ENCODE measurements around the gene AHSP. TPM values are rescaled to one million over a fixed set of nuclear protein-coding genes. Genes with fewer than 3 reads are reported as not detected.
A peak's percentile ranks its signal among the peaks of the same experiment; 100 is the strongest.
"Not testable (repeated sequence)": the region's sequence is repeated elsewhere in the genome, so short reads cannot be mapped to it uniquely, and the experiment has no call there.

AHSP gene
- total RNA-seq, 1 donor from 2014 or later, result not detected

- TF ChIP-seq, protein P1, sequence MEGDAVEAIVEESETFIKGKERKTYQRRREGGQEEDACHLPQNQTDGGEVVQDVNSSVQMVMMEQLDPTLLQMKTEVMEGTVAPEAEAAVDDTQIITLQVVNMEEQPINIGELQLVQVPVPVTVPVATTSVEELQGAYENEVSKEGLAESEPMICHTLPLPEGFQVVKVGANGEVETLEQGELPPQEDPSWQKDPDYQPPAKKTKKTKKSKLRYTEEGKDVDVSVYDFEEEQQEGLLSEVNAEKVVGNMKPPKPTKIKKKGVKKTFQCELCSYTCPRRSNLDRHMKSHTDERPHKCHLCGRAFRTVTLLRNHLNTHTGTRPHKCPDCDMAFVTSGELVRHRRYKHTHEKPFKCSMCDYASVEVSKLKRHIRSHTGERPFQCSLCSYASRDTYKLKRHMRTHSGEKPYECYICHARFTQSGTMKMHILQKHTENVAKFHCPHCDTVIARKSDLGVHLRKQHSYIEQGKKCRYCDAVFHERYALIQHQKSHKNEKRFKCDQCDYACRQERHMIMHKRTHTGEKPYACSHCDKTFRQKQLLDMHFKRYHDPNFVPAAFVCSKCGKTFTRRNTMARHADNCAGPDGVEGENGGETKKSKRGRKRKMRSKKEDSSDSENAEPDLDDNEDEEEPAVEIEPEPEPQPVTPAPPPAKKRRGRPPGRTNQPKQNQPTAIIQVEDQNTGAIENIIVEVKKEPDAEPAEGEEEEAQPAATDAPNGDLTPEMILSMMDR (IDR thresholded peaks at IDR 0.05), result no peak
- H3K4me1 ChIP-seq, result peaks cover 49% of the 10 kb centered on the region
- H3K9me3 ChIP-seq, result no peaks in the 10 kb centered on the region
- DNase-seq (no peak), ATAC-seq (peak; percentile 78 to 83)
- no peak overlapping the region for H3K4me3 ChIP-seq
- H3K27ac ChIP-seq, result peak overlapping the region; percentile 53
- H3K27me3 ChIP-seq (ENCODE audit: low read depth), result no peaks in the 10 kb centered on the region
- peaks cover 35% of the 10 kb centered on the region for H3K36me3 ChIP-seq
- intact Hi-C loops (cut with DNase I), result no loop called here
Observed at GRCh38 chr16:31502981-31503380, 24.7 kb upstream of the AHSP start.

GRCh38 chr16:31503555-31503954 lies 24.1 kb upstream of the AHSP start:
- DNase-seq; H3K4me3 ChIP-seq; intact Hi-C loops (cut with DNase I); H3K9me3 ChIP-seq; H3K27me3 ChIP-seq (ENCODE audit: low read depth): not testable (repeated sequence)
- peaks cover 49% of the 10 kb centered on the region for H3K4me1 ChIP-seq
- peak overlapping the region; percentile 53 for H3K27ac ChIP-seq
- peaks cover 29% of the 10 kb centered on the region for H3K36me3 ChIP-seq
- peak in 1 of 2 donors; percentile 23 for ATAC-seq

- Histone ChIP-seq H3K36me3 (peaks cover 23% of the 10 kb centered on the region), H3K4me3 (no peak overlapping the region), H3K4me1 (peaks cover 54% of the 10 kb centered on the region), H3K9me3 (no peaks in the 10 kb centered on the region), H3K27me3 (ENCODE audit: low read depth) (no peaks in the 10 kb centered on the region), H3K27ac (peak overlapping the region; percentile 53)
- TF ChIP-seq, protein P1 (IDR thresholded peaks at IDR 0.05), result no peak
- no peak for DNase-seq
- intact Hi-C loops (cut with DNase I), result no loop called here
- ATAC-seq, result no peak
Observed at GRCh38 chr16:31504159-31504558, 23.5 kb upstream of the AHSP start.

- ATAC-seq (no peak), DNase-seq (no peak)
- TF ChIP-seq, protein P1 (IDR thresholded peaks at IDR 0.05), result no peak
- Histone ChIP-seq H3K27ac (no peak overlapping the region), H3K36me3 (peaks cover 14% of the 10 kb centered on the region), H3K4me3 (no peak overlapping the region), H3K4me1 (peaks cover 65% of the 10 kb centered on the region), H3K27me3 (ENCODE audit: low read depth) (no peaks in the 10 kb centered on the region), H3K9me3 (no peaks in the 10 kb centered on the region)
- intact Hi-C loops (cut with DNase I), result no loop called here
Observed at GRCh38 chr16:31505483-31505882, 22.2 kb upstream of the AHSP start.

DNA sequence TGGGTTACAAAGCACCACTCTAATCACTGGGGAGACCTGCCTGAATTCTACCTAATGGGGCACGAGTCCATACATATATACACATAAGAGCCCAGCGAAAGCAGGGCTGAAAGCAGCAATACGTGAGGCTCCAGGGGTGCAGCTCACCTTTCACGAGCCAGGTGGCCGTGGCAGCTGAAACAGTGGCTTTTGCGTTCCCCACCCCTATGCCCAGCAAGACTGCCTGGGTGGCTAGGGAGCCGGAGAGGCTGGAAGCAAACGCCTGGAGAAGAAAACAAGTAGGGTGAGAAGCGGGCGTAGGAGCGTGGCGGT lies 20.1 kb upstream of the AHSP start:
- TF ChIP-seq, protein P1 (IDR thresholded peaks at IDR 0.05), result no peak
- intact Hi-C loops (cut with DNase I), result no loop called here
- H3K4me1 ChIP-seq, result peaks cover 49% of the 10 kb centered on the region
- DNase-seq, result no peak
- H3K36me3 ChIP-seq, result peaks cover 14% of the 10 kb centered on the region
- peak overlapping the region; percentile 96 for H3K4me3 ChIP-seq
- H3K27me3 ChIP-seq (ENCODE audit: low read depth), result no peaks in the 10 kb centered on the region
- peak overlapping the region; percentile 96 for H3K27ac ChIP-seq
- no peak for ATAC-seq
- no peaks in the 10 kb centered on the region for H3K9me3 ChIP-seq

DNA sequence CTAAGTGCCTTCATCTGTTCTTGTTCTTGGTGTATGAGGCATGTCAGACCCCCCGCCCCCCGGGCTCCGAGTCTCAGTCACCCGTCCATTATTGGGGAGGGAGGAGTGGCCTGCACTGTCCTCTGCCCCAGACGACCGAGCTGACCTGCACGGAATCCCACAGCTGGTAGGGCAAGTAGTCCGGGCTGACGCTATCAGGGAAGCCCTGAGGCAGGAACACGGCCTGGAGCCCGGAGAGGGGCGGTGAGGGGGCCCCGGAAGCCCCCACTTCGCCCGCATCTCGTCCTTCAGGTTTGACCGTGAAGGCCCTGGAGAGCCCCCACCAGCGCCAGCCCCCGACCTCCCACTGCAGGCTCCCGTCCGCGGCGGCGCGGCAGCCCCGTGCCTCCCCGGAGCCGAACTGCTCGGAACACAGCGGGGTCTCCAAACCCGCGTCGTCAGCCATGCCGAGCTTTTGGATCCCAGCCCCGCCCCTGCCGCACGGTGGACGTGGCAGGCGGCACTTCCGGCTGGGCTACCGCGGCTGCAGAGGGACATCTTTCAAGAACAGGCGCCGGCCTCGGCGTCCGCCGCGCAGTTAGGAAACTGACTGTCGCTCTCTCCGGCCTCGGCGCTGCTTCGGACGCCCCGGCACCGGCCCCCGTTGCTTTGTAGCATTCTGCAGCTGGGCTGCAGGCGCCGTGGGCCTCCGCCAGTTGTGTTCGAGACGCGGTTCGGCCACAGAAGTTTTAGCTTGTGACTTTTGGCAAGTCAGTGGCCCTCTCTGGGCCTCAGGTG lies 19.6 kb upstream of the AHSP start, which contains the start of gene RUSF1:
TSS of gene RUSF1 (minus strand) at position 463 of the 777 bp plus-strand sequence. CDS start at position 445, 18 bp downstream.
- peaks cover 45% of the 10 kb centered on the region for H3K4me1 ChIP-seq
- intact Hi-C loops (cut with DNase I), result no loop called here
- H3K36me3 ChIP-seq, result peaks cover 14% of the 10 kb centered on the region

More for the DNA sequence above, 19.6 kb upstream of the AHSP start, which contains the start of gene RUSF1:
- peak within 1 kb of the TSS; percentile 96 for H3K4me3 ChIP-seq
- H3K9me3 ChIP-seq, result no peaks in the 10 kb centered on the region
- TF ChIP-seq, protein P1 (IDR thresholded peaks at IDR 0.05), result no peak
- peak; percentile 95 for DNase-seq
- ATAC-seq, result peak; percentile 95 to 96
- H3K27ac ChIP-seq, result peak within 1 kb of the TSS; percentile 96
- no peaks in the 10 kb centered on the region for H3K27me3 ChIP-seq (ENCODE audit: low read depth)
